Fibroblast of the aortic adventitia (primary cell): ENCODE results near the gene LSM10. TPM values are rescaled to one million over a fixed set of nuclear protein-coding genes. Genes with fewer than 3 reads are reported as not detected.

ENCODE experiments used
- DNase-seq: peaks from one replicate; pipeline ENCODE4 v3.0.0-alpha.2; 2010; ENCODE audit warnings: low read depth
- H3K4me3 ChIP-seq: 2 replicates; pipeline ENCODE4 v1.5.1; 2011; ENCODE audit warnings: low read depth, mild to moderate bottlenecking, control low read depth, low read length, moderate library complexity
- CTCF ChIP-seq: IDR thresholded peaks from 2 replicates; pipeline ENCODE4 v1.5.1; 2011; ENCODE audit warnings: mild to moderate bottlenecking, low read length, control low read depth, inconsistent platforms; ENCODE audit not compliant: insufficient read depth
- total RNA-seq: library from RNA; depleted of rRNA; stranded (reverse); fragments of >200 nt; gene quantifications from 2 replicates; pipeline ENCODE4 v1.2.3, GENCODE V29; 2012; ENCODE audit warnings: low replicate concordance

Gene LSM10
- total RNA-seq, 1 donor, result 9.5 TPM

DNA sequence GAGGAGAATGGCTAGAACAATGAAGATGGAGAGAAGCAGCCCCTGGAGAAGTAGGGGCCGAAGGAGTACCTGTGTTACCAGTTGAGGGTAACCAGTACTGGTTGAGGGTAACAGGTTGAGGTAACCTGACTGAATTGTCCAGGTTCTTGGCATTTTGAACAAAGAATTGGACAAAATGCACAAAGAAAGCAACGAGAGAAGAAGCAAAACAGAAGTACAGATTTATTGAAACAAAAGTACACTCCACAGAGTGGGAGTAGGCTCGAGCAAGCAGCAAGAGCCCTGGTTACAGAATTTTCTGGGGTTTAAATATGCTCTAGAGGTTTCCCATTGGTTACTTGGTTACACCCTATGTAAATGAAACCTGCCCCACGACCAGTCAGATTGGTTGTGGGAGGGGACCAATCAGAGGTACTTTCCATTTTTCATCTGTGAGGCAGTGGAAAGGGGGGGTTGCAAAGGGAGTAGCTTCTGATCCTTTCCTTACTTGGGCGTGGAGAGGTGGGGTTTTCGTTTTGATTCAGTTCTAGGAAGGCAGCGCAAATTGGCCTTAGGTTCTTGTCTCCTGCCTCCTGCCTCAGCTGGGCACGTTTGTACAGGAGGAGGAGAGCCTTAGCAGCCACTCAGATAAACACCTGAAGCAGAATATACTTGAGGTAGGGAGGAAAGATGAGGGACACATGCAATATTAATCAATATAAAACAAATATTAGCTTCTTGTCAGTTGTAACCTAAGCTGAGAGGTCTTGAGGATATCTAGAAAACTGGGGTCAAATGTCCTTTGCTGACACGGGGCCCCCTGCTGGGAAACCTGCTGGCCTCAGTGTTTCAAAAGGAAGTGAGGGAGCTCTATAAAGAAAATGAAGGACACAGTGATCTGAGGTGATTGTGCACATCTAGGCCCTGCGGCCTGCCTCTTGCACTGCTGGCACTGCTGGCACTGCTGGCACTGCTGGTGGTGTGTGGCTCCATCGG lies 14.3 kb upstream of the LSM10 start:
- H3K4me3 ChIP-seq, result no peak overlapping the region
- no peak for TF ChIP-seq CTCF
- peak; percentile 31 for DNase-seq

- H3K4me3 ChIP-seq, result no peak overlapping the region
- TF ChIP-seq CTCF, result no peak
- peak; percentile 41 for DNase-seq
Observed at GRCh38 chr1:36408479-36408878, 10.8 kb upstream of the LSM10 start.

DNA sequence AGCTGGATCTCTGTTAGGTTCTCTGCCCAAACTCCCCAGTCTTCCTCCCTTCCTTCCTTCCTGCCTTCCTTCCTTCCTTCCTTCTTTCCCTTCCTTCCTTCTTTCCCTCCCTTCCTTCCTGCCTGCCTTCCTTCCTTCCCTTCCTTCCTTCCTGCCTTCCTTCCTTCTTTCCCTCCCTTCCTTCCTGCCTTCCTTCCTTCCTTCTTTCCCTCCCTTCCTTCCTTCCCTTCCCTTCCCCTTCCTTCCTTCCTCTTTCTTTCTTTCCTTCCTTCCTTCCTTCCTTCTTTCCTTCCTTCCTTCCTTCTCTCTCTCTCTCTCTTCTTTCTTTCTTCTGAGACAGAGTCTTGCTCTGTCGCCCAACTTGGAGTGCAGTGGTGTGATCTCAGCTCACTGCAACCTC lies 8.7 kb upstream of the LSM10 start:
- no peak for TF ChIP-seq CTCF
- DNase-seq, result no peak
- no peak overlapping the region for H3K4me3 ChIP-seq

DNA sequence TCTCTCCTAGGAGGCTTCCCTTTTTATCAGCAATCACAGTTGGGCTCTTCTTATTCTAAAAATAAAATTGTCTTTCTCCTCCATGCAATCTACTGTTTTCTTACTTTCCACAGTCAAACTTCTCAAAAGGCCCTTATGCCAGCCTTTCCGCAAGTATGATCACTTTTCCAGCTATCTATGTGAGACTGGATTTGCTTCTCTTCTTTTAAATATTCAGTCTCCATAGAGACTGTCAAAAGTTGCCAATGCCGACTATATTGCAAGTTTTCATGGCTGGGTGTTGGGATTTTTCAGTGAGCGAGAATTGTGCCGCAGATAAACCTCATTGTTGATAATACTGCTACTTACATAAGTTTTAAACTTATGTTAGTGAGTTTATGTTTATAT lies 4.8 kb upstream of the LSM10 start:
- H3K4me3 ChIP-seq, result no peak overlapping the region
- TF ChIP-seq CTCF, result no peak
- no peak for DNase-seq

- no peak for TF ChIP-seq CTCF
- peak overlapping the region; percentile 54 for H3K4me3 ChIP-seq
- DNase-seq, result no peak
Observed at GRCh38 chr1:36401602-36402503, 4.1 kb upstream of the LSM10 start.

GRCh38 chr1:36400825-36401601 lies 3.3 kb upstream of the LSM10 start:
- DNase-seq, result peak; percentile 76
- H3K4me3 ChIP-seq, result peak overlapping the region; percentile 54
- TF ChIP-seq CTCF, result no peak
